ENCODE measurements around the gene GHRH. TPM values are rescaled to one million over a fixed set of nuclear protein-coding genes. Genes with fewer than 3 reads are reported as not detected.

GHRH gene
- total RNA-seq, 1 experiment from 2014 or later, result not detected

GRCh38 chr20:37218441-37218840 lies 43.2 kb downstream of the GHRH start:
- TF ChIP-seq, protein P1, sequence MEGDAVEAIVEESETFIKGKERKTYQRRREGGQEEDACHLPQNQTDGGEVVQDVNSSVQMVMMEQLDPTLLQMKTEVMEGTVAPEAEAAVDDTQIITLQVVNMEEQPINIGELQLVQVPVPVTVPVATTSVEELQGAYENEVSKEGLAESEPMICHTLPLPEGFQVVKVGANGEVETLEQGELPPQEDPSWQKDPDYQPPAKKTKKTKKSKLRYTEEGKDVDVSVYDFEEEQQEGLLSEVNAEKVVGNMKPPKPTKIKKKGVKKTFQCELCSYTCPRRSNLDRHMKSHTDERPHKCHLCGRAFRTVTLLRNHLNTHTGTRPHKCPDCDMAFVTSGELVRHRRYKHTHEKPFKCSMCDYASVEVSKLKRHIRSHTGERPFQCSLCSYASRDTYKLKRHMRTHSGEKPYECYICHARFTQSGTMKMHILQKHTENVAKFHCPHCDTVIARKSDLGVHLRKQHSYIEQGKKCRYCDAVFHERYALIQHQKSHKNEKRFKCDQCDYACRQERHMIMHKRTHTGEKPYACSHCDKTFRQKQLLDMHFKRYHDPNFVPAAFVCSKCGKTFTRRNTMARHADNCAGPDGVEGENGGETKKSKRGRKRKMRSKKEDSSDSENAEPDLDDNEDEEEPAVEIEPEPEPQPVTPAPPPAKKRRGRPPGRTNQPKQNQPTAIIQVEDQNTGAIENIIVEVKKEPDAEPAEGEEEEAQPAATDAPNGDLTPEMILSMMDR (conservative IDR thresholded peaks at IDR 0.05), result no peak
- H2BK20ac ChIP-seq (ENCODE audit: low read depth, low read length, poor library complexity, severe bottlenecking), result no peak overlapping the region
- no peak overlapping the region for H3K4ac ChIP-seq (ENCODE audit: low read depth, low read length)
- no peak overlapping the region for H2BK120ac ChIP-seq (ENCODE audit: low read depth, low read length, poor library complexity, severe bottlenecking)
- no peak overlapping the region for H3T11ph ChIP-seq (ENCODE audit: low read length)
- H3K18ac ChIP-seq (ENCODE audit: insufficient read length, low read depth, low read length), result no peak overlapping the region
- no peaks in the 10 kb centered on the region for H3K9me3 Mint-ChIP-seq
- no CpG with 5 or more reads among the region's 4 CpGs for WGBS (ENCODE audit: extremely low coverage, insufficient read length, low lambda C conversion rate)
- H3K9ac ChIP-seq (ENCODE audit: extremely low read depth, insufficient read length, low read length), result no peak overlapping the region
- peaks cover 25 to 26% of the 10 kb centered on the region in 2 experiments for H3K4me1 Mint-ChIP-seq
- no peak overlapping the region for H3K14ac ChIP-seq (ENCODE audit: insufficient read depth, low read length)
- no peak overlapping the region for H3K4me2 ChIP-seq (ENCODE audit: insufficient read depth, insufficient read length, low read length)
- no peaks in the 10 kb centered on the region for H3K79me2 ChIP-seq (ENCODE audit: insufficient read depth, low read length)
- H2BK5ac ChIP-seq (ENCODE audit: insufficient read length, low read length), result no peak overlapping the region
- no peak overlapping the region for H3K4me3 Mint-ChIP-seq
- peak overlapping the region in 1 of 3 experiments; percentile 21; a peak in 1 of 7 replicates for H3K27ac Mint-ChIP-seq
- H3K23ac ChIP-seq (ENCODE audit: insufficient read length, low read depth, low read length), result no peak overlapping the region
- peaks cover 5% of the 10 kb centered on the region for H3K79me1 ChIP-seq (ENCODE audit: insufficient read depth, low read depth, low read length, poor library complexity, severe bottlenecking)
- H3K27ac ChIP-seq (ENCODE audit: insufficient read length, low read depth, low read length), result no peak overlapping the region
- H2BK15ac ChIP-seq (ENCODE audit: low read depth, low read length), result no peak overlapping the region
- no peaks in the 10 kb centered on the region for H3K9me3 ChIP-seq (ENCODE audit: control insufficient read depth, low read depth, low read length)
- H3K27me3 Mint-ChIP-seq (ENCODE audit: low read depth), result no peaks in the 10 kb centered on the region
- H3K23me2 ChIP-seq (ENCODE audit: insufficient read length, low read depth, low read length, poor library complexity, severe bottlenecking), result no peaks in the 10 kb centered on the region
- H4K8ac ChIP-seq (replicated peaks; ENCODE audit: insufficient read length, low read depth, low read length), result no peak overlapping the region
- H3K56ac ChIP-seq (ENCODE audit: insufficient read length, low read depth, low read length), result no peak overlapping the region
- no peaks in the 10 kb centered on the region for H3K4me1 ChIP-seq (ENCODE audit: insufficient read depth, low read length)
- H2BK12ac ChIP-seq (ENCODE audit: insufficient read length, low read depth, low read length), result no peak overlapping the region
- no peaks in the 10 kb centered on the region for H3K27me3 ChIP-seq (ENCODE audit: insufficient read depth, low read length)
- H4K20me1 ChIP-seq (ENCODE audit: control insufficient read depth, insufficient read depth, insufficient read length), result no peaks in the 10 kb centered on the region
- H2AK5ac ChIP-seq (ENCODE audit: insufficient read length, low read length), result no peak overlapping the region
- no peak for DNase-seq
- peaks cover 15 to 67% (median 56%) of the 10 kb centered on the region in 3 experiments; a peak in 6 of 7 replicates for H3K36me3 Mint-ChIP-seq (ENCODE audit: insufficient read depth in 1 of 3, low read depth in 3 of 3)
- no peak overlapping the region for H2AFZ ChIP-seq (ENCODE audit: low read length)
- H4K91ac ChIP-seq (ENCODE audit: insufficient read length, low read depth, low read length), result no peak overlapping the region
- H4K5ac ChIP-seq (ENCODE audit: insufficient read length, low read depth, low read length), result no peak overlapping the region
